NCI-H1436 (cell line): Measurements from ENCODE around the gene TAF11.
"Not testable (repeated sequence)": the region's sequence is repeated elsewhere in the genome, so short reads cannot be mapped to it uniquely, and the experiment has no call there.

Source experiments
- DNase-seq: peaks from one replicate; lab custom pipeline; 2025; lab: John Stamatoyannopoulos, UW

TAF11 gene

GRCh38 chr6:34904990-34905613 is 17.3 kb upstream of the TAF11 start:
- DNase-seq: no peak

GRCh38 chr6:34901930-34902329 is 14.1 kb upstream of the TAF11 start:
- no peak for DNase-seq

- no peak for DNase-seq
Measured at GRCh38 chr6:34900321-34901031, 12.6 kb upstream of the TAF11 start.

GRCh38 chr6:34899748-34900147 is 11.9 kb upstream of the TAF11 start:
- not testable (repeated sequence) for DNase-seq

GRCh38 chr6:34897716-34898115 is 9.9 kb upstream of the TAF11 start:
- DNase-seq: no peak

GRCh38 chr6:34897130-34897529 is 9.3 kb upstream of the TAF11 start:
- DNase-seq: no peak

GRCh38 chr6:34894693-34895092 is 6.9 kb upstream of the TAF11 start:
- DNase-seq: no peak

GRCh38 chr6:34891296-34891695 is 3.5 kb upstream of the TAF11 start:
- DNase-seq: no peak

- no peak for DNase-seq
Measured at GRCh38 chr6:34890533-34890925, 2.7 kb upstream of the TAF11 start.

- peak; percentile 87 for DNase-seq
Measured at GRCh38 chr6:34888874-34889555, 1.2 kb upstream of the TAF11 start, which contains the start of gene ANKS1A. TSS of gene ANKS1A (plus strand) at chr6:34889255. CDS start at chr6:34889403, 148 bp downstream.

GRCh38 chr6:34888514-34888856 is 643 bp upstream of the TAF11 start:
- no peak for DNase-seq

- not testable (repeated sequence) for DNase-seq
Measured at GRCh38 chr6:34885837-34886236, 2.0 kb downstream of the TAF11 start.

- no peak for DNase-seq
Measured at GRCh38 chr6:34884996-34885395, 2.8 kb downstream of the TAF11 start.

- DNase-seq: not testable (repeated sequence)
Measured at GRCh38 chr6:34884073-34884472, 3.8 kb downstream of the TAF11 start.

GRCh38 chr6:34877869-34878485 is 9.9 kb downstream of the TAF11 start:
- no peak for DNase-seq

- no peak for DNase-seq
Measured at GRCh38 chr6:34877259-34877658, 10.6 kb downstream of the TAF11 start.

GRCh38 chr6:34876472-34876871 is 11.4 kb downstream of the TAF11 start:
- DNase-seq: no peak

GRCh38 chr6:34875292-34876213 is 12.3 kb downstream of the TAF11 start:
- DNase-seq: no peak

- no peak for DNase-seq
Measured at GRCh38 chr6:34872332-34872731, 15.5 kb downstream of the TAF11 start.

GRCh38 chr6:34871853-34872252 is 16.0 kb downstream of the TAF11 start:
- DNase-seq: no peak

GRCh38 chr6:34867484-34867883 is 20.4 kb downstream of the TAF11 start:
- no peak for DNase-seq

GRCh38 chr6:34866509-34866908 is 21.3 kb downstream of the TAF11 start:
- no peak for DNase-seq
